Femur (tissue), 1 donor: ENCODE measurements around the gene TTF1.
"Not testable (repeated sequence)": the region's sequence is repeated elsewhere in the genome, so short reads cannot be mapped to it uniquely, and the experiment has no call there.

Experiments
- DNase-seq: peaks from one replicate; pipeline ENCODE4 v3.0.0-alpha.2; 2017

The TTF1 gene

GRCh38 chr9:132410642-132411041, 4.0 kb upstream of the TTF1 start:
- DNase-seq: no peak

GRCh38 chr9:132409828-132410528, 3.3 kb upstream of the TTF1 start, which contains the start of gene CFAP77:
CFAP77 (plus strand) TSS chr9:132410211; CDS start chr9:132410272, 61 bp downstream.
- DNase-seq: peak; percentile 44

GRCh38 chr9:132408521-132408920, 1.9 kb upstream of the TTF1 start:
- DNase-seq: no peak

- no peak for DNase-seq
Measured at GRCh38 chr9:132407196-132407595, 556 bp upstream of the TTF1 start.

GRCh38 chr9:132404228-132404881, 2.3 kb downstream of the TTF1 start:
- no peak for DNase-seq

- no peak for DNase-seq
Measured at GRCh38 chr9:132401824-132402223, 4.8 kb downstream of the TTF1 start.

DNA sequence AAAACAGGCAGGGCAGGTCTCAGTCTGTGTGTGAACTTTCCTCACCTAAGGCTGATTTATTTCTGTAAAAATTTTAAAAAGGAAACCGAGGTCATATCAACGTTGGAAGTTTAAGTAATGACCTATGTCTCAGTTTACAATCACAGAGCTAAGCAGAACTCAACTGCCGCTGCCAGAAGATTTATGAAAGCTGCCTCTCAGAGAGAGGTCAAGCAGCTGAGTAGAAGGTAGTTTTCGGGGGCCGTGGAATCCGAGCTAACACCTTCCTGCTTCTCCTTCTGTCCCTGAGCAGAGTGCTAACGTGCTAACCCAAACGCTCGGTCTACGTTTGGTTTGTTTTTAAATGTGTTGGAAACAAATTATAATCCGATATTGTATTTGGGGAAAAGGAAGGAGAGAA, 11.1 kb downstream of the TTF1 start:
- no peak for DNase-seq

- DNase-seq: no peak
Measured at GRCh38 chr9:132391449-132391848, 15.2 kb downstream of the TTF1 start.

DNA sequence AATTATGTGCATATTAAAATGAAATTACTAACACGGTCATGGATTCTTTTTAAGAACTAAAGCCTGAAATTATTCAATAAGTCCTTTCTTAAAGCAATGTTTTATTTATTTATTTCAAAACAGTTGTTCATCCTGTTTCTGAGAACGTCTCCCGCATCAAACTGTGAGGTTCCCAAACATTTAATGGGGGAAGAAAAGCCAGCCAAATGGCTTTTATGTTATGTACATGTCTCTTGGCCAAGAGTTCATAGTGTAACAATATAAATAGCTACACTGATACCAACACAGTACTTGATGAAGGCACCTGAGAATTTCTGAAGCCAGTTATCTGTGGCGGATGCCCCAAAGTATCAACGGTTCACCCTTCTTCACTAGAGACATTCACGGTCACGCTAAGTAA, 15.7 kb downstream of the TTF1 start:
- DNase-seq: no peak

GRCh38 chr9:132387133-132387532, 19.5 kb downstream of the TTF1 start:
- DNase-seq: no peak

DNA sequence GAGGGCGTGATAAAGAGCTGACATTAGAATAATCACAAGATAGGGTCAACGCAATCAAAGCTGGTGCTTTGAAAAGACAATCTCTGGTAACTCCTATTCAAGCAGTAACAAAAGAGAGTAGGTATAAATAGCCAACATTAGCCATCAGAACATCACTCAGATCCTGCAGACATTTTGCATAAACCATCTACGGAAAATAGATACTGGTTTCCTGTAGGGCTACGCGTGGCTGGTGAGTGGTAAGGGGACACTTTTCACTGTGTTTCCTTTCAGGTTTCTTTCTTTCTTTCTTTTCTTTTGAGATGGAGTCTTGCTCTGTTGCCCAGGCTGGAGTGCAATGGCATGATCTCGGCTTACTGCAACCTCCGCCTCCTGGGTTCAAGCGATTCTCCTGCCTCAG, 22.3 kb downstream of the TTF1 start:
- no peak for DNase-seq

DNA sequence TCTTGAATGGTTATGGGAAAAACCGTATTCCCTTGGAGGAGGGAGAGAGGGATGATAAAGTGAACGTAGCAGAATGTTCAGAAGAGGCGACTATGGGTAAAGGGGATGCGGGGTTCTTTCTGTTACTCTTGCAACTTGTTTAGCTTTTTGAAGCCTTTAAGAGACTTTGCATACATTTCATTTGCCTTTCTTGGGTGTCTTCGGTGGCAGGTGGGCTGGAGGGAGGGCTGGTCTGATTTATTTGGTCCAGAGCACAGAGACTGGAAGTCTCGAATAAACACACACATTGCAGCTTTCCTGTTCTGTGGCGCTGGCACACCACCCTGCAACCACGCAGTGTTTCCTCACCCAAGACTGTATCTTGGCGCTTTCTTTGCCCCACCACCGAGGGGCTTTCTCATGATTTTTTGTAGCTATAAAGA, 23.2 kb downstream of the TTF1 start:
- no peak for DNase-seq

DNA sequence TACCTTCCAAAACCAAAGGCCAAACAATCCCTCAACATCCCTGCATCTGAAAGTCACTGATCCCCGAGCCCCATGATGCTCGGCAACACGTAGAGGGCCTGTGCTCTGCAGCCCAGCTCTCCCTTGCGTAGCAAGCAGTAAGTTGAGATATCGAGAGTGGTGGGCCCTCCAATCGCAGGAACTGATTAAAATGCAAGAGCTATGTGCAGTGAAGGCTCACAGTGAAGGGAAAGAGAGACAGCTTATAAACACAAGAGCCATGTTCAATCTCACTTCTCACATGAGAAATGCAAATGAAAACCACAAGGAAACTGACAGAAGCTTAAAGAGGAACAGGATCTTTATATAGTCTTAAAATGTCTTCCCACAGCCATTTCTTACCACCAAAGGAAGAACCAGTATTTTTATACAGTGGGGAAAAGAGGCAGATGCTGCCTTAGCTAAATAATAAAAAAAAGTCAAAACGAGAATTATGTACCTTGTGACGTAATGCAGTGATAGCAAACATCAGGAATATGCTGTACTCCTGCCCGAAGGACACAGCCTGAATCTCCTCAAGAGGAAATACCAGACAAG, 24.6 kb downstream of the TTF1 start:
- DNase-seq: no peak

- DNase-seq: not testable (repeated sequence)
Measured at GRCh38 chr9:132378416-132378815, 28.2 kb downstream of the TTF1 start.

GRCh38 chr9:132377769-132378168, 28.9 kb downstream of the TTF1 start:
- not testable (repeated sequence) for DNase-seq

- peak; percentile 51 for DNase-seq
Measured at GRCh38 chr9:132372177-132373095, 34.2 kb downstream of the TTF1 start.

GRCh38 chr9:132370592-132370991, 36.0 kb downstream of the TTF1 start:
- DNase-seq: no peak

DNA sequence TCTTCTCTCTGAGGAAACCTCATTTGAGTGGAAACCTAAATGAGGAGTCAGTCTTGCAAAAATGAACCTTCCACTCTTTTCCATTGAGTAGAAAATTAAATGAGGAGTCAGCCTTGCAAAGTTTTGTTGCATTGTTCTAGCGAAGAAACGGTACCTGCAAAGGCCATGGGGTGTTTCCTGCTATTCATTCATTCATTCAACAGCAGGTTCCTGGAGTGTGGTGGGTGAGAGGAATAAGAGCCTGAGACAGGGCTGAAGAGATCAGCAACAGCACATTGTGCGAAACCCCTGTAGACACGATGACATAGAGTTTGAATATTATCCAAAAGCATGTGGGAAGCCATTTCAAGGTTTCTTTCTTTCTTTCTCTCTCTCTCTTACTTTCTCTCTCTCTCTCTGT, 37.2 kb downstream of the TTF1 start:
- DNase-seq: no peak

DNA sequence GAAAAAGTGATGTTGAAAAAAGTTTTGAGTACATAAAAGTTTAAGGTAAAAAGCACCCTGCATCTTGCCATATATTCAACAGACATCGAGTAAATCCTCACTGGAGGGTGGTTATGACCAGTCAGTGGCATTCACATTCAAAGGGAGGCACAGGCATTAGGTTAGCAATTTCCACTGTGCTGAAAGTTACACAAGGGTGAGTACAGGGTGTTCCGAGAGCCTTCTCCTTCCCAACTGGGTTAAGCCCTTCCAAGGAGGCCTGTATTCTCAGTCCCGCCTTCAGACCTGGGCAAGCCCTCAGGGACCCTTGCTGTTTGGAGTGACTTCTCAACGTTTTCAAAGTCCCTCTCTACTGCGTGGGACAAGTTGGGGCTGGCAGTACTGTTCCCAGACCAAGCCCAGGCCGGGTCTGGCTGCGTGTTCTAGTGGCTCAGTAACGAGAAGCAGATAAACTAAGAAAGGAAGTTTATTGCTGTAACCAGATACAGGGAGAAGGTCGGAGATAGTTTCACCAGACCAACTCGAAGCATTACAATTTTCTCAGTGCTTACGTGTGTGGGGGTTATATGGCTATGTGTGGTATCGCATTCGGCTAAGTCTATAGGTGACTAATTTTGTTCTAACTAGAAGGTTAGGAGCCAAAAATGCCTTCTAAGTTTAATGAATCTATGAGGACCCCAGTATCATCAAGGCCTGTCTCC, 38.9 kb downstream of the TTF1 start:
- DNase-seq: no peak

- DNase-seq: no peak
Measured at GRCh38 chr9:132366481-132366880, 40.2 kb downstream of the TTF1 start.

GRCh38 chr9:132365986-132366385, 40.7 kb downstream of the TTF1 start:
- no peak for DNase-seq

DNA sequence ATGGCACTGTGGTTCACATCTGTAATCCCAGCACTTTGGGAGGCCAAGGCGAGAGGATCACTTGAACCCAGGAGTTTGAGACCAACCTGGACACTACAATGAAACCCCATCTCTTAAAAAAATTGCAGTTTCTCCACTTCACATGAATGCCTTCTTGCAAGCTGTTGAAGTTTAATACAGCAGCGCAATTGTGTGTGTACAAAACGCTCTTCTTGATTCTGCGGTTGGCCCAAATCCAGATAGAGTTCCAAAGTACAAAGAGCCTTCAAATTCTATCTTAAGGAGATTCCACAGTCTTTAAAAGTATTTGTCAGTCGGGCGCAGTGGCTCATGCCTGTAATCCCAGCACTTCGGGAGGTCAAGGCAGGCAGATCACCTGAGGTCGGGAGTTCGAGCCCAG, 42.6 kb downstream of the TTF1 start:
- DNase-seq: no peak

DNA sequence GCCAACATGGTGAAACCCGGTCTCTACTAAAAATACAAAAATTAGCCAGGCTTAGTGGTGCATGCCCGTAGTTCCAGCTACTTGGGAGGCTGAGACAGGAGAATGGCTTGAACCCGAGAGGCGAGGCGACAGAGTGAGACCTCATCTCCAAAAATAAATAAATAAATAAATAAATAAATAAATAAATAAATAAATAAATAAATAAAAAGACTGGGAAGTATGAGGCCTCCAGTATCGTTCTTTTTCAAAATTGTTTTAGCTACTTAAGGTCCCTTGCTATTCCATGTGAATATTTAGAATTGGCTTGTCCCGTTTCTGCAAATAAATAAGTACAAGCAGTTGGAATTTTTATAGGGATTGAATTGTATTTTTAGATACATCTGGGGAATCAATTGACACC, 48.9 kb downstream of the TTF1 start:
- DNase-seq: no peak
